IMR-90 (cell line): Measurements from ENCODE around the gene DHX34. TPM values are rescaled to one million over a fixed set of nuclear protein-coding genes. Genes with fewer than 3 reads are reported as not detected.
"Not testable (repeated sequence)": the region's sequence is repeated elsewhere in the genome, so short reads cannot be mapped to it uniquely, and the experiment has no call there.

Experiments used
- ATAC-seq: fragments of 200-7000 bp; cut with Tn5 transposase; 2 replicates; pipeline ENCODE4 v1.9.1; 2020; ENCODE audit warnings: low read depth, mild to moderate bottlenecking, moderate library complexity
- BruUV-seq: library from RNA; stranded (reverse); fragments of 400-500 nt; replicated peaks from 2 replicates; lab custom pipeline; 2021; lab: Mats Ljungman, UMichigan
- CTCF ChIA-PET: fragments of 300-600 bp; formaldehyde crosslinking; extraction: SDS; loops from one replicate; lab custom pipeline; 2021; ENCODE audit warnings: antibody characterized with exemption; lab: Yijun Ruan, JAX
- POLR2A ChIA-PET: fragments of 300-600 bp; sonication (Branson Sonifier 250); formaldehyde crosslinking; loops from one replicate; lab custom pipeline; 2022; ENCODE audit warnings: antibody characterized with exemption; ENCODE audit not compliant: unreplicated experiment; lab: Charles Lee
- DNase-seq: peaks from one replicate; pipeline ENCODE4 v3.0.0; 2013
- H2AFZ ChIP-seq: replicated peaks from 2 replicates; pipeline ENCODE3; 2013; ENCODE audit warnings: low read length, mild to moderate bottlenecking; ENCODE audit not compliant: poor library complexity
- H2AK5ac ChIP-seq: 2 replicates; pipeline ENCODE4 v1.6.1; 2013; ENCODE audit warnings: low read depth, low read length, inconsistent platforms
- H2AK9ac ChIP-seq: replicated peaks from 2 replicates; pipeline ENCODE3; 2013; ENCODE audit warnings: mild to moderate bottlenecking, low read depth, low read length, moderate library complexity; ENCODE audit not compliant: poor library complexity
- H2BK120ac ChIP-seq: 2 replicates; pipeline ENCODE4 v1.6.1; 2013; ENCODE audit warnings: low read depth, low read length, inconsistent platforms
- H2BK15ac ChIP-seq: 3 replicates; pipeline ENCODE4 v1.6.1; 2013; ENCODE audit warnings: low read depth, low read length, inconsistent platforms
- H2BK20ac ChIP-seq: 2 replicates; pipeline ENCODE4 v1.6.1; 2013; ENCODE audit warnings: low read depth, mild to moderate bottlenecking, inconsistent platforms, low read length, moderate library complexity
- H2BK5ac ChIP-seq: 2 replicates; pipeline ENCODE4 v1.6.1; 2013; ENCODE audit warnings: mild to moderate bottlenecking, low read depth, low read length, inconsistent platforms; ENCODE audit not compliant: poor library complexity, severe bottlenecking
- H3K14ac ChIP-seq: replicated peaks from 2 replicates; pipeline ENCODE4 v1.6.1; 2013; ENCODE audit warnings: low read depth, low read length, inconsistent platforms
- H3K18ac ChIP-seq: 2 replicates; pipeline ENCODE4 v1.6.1; 2013; ENCODE audit warnings: low read depth, low read length, control low read depth
- H3K23ac ChIP-seq: 2 replicates; pipeline ENCODE4 v1.6.1; 2013; ENCODE audit warnings: low read depth, low read length, inconsistent platforms
- H3K27ac ChIP-seq: 2 replicates; pipeline ENCODE4 v1.5.1; 2013; ENCODE audit warnings: mild to moderate bottlenecking, control low read depth, low read length; ENCODE audit not compliant: insufficient read depth
- H3K27me3 ChIP-seq: 2 replicates; pipeline ENCODE4 v1.6.1; 2013; ENCODE audit warnings: low read length; ENCODE audit not compliant: control insufficient read depth, insufficient read depth
- H3K36me3 ChIP-seq: 2 replicates; pipeline ENCODE4 v1.6.1; 2013; ENCODE audit warnings: low read length, mixed read lengths; ENCODE audit not compliant: control insufficient read depth, insufficient read depth
- H3K4ac ChIP-seq: 2 replicates; pipeline ENCODE4 v1.6.1; 2013; ENCODE audit warnings: low read depth, low read length, inconsistent platforms
- H3K4me1 ChIP-seq: 2 replicates; pipeline ENCODE4 v1.6.1; 2013; ENCODE audit warnings: low read length, mixed read lengths; ENCODE audit not compliant: control insufficient read depth, insufficient read depth
- H3K4me2 ChIP-seq: 2 replicates; pipeline ENCODE4 v1.6.1; 2013; ENCODE audit warnings: low read depth, mild to moderate bottlenecking, control low read depth, low read length, moderate library complexity
- H3K4me3 ChIP-seq: 2 replicates; pipeline ENCODE4 v1.5.1; 2013; ENCODE audit warnings: low read depth, mild to moderate bottlenecking, control low read depth, low read length, moderate library complexity; ENCODE audit not compliant: insufficient read depth
- H3K56ac ChIP-seq: 2 replicates; pipeline ENCODE4 v1.6.1; 2013; ENCODE audit warnings: low read length, inconsistent platforms; ENCODE audit not compliant: insufficient read depth; ENCODE audit errors: extremely low read depth
- H3K79me1 ChIP-seq, 2 experiments: 2 replicates each; pipeline ENCODE4 v1.6.1; 2013; ENCODE audit warnings: low read length in 2 of 2, inconsistent platforms in 1 of 2, low read depth in 1 of 2
- H3K9ac ChIP-seq: 2 replicates; pipeline ENCODE4 v1.6.1; 2013; ENCODE audit warnings: low read depth, low read length, control low read depth
- H3K9me1 ChIP-seq: 2 replicates; pipeline ENCODE4 v1.6.1; 2013; ENCODE audit warnings: low read length, inconsistent platforms; ENCODE audit not compliant: insufficient read depth
- H3K9me3 ChIP-seq: 2 replicates; pipeline ENCODE4 v1.6.1; 2013; ENCODE audit warnings: low read length; ENCODE audit not compliant: control insufficient read depth, insufficient read depth
- H4K20me1 ChIP-seq: 2 replicates; pipeline ENCODE4 v1.6.1; 2013; ENCODE audit warnings: low read length, inconsistent platforms; ENCODE audit not compliant: insufficient read depth
- H4K5ac ChIP-seq: 2 replicates; pipeline ENCODE4 v1.6.1; 2013; ENCODE audit warnings: mild to moderate bottlenecking, low read depth, low read length, control low read depth
- H4K8ac ChIP-seq, 2 experiments: 2 replicates each; pipeline ENCODE4 v1.6.1; 2013; ENCODE audit warnings: low read depth in 2 of 2, low read length in 2 of 2, control low read depth in 1 of 2, inconsistent platforms in 1 of 2
- H4K91ac ChIP-seq: 2 replicates; pipeline ENCODE4 v1.6.1; 2013; ENCODE audit warnings: low read depth, low read length, inconsistent platforms; ENCODE audit not compliant: insufficient read depth
- WGBS, 2 experiments: methylation state at CpG; one replicate each; pipeline versions ENCODE4 v1.1.5 to v1.1.7; 2013; ENCODE audit warnings: missing lambda C conversion rate in 2 of 2; ENCODE audit not compliant: insufficient read length in 1 of 2; ENCODE audit errors: extremely low coverage in 2 of 2; 5-methylcytosine and 5-hydroxymethylcytosine counted together
- dilution Hi-C: fragments of 300-500 bp; cut with HindIII; formaldehyde crosslinking; loops from one replicate; pipeline ENCODE4 v1.14.3; 2018; ENCODE audit warnings: low sequenced_read_pairs; ENCODE audit not compliant: unreplicated experiment
- in situ Hi-C: fragments of 300-500 bp; cut with MboI; formaldehyde crosslinking; loops from 3 replicates; pipeline ENCODE4 v1.14.3; 2019; ENCODE audit warnings: low sequenced_read_pairs, inconsistent platforms, mixed read lengths
- intact Hi-C: fragments of 100-400 bp; cut with micrococcal nuclease; formaldehyde crosslinking; loops from 2 replicates; pipeline ENCODE4 v1.10.0; 2022
- polyA plus RNA-seq, 3 experiments: library from polyadenylated mRNA; depleted of rRNA; stranded (reverse); fragments of >200 nt; gene quantifications; 2 replicates each; pipeline ENCODE4 v1.2.3, GENCODE V29; 2012; ENCODE audit warnings: low replicate concordance in 1 of 3
- total RNA-seq: library from RNA; depleted of rRNA; stranded (reverse); fragments of >200 nt; gene quantifications from 2 replicates; pipeline ENCODE4 v1.2.3, GENCODE V29; 2012

Gene DHX34
- total and polyA plus RNA-seq, 2 of the 4 experiments (the other 2 are of a cell fraction) = 4.5 to 13.7 TPM

DNA sequence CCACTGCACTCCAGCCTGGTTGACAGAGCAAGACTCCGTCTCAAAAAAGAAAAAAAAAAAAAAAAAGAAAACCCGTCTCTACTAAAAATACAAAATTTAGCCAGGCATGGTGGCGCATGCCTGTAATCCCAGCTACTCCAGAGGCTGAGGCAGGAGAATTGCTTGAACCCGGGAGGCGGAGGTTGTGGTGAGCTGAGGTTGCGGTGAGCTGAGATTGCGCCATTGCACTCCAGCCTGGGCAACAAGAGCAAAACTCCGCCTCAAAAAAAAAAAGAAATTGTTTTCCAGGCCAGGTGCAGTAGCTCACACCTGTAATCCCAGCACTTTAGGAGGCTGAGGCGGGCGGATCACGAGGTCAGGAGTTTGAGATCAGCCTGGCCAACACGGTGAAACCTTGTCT lies 37.5 kb downstream of the DHX34 start:
- H3K4me1 ChIP-seq, ATAC-seq, H3K4me3 ChIP-seq, H3K79me1 ChIP-seq, H2BK20ac ChIP-seq, H3K4me2 ChIP-seq, BruUV-seq, H3K18ac ChIP-seq, H4K5ac ChIP-seq, H3K14ac ChIP-seq, dilution Hi-C loops, H2BK120ac ChIP-seq, H2AK9ac ChIP-seq, H3K36me3 ChIP-seq, H4K91ac ChIP-seq, H3K27me3 ChIP-seq, H3K9me1 ChIP-seq, H3K4ac ChIP-seq, H3K27ac ChIP-seq, H2BK15ac ChIP-seq, H2BK5ac ChIP-seq, H3K56ac ChIP-seq, H4K20me1 ChIP-seq, H2AFZ ChIP-seq, DNase-seq, H2AK5ac ChIP-seq, intact Hi-C loops, H3K9ac ChIP-seq, H4K8ac ChIP-seq, POLR2A ChIA-PET, H3K9me3 ChIP-seq, H3K23ac ChIP-seq: not testable (repeated sequence)
- in situ Hi-C loops = loop anchor here (5.0 kb wide), 1 partner anchor 89 kb away; no protein-coding TSS in a partner anchor
- WGBS, 2 experiments = 83% methylated on average over 2 of the region's 12 CpGs; no CpG with 5 or more reads in 1 of the 2 experiments
- CTCF ChIA-PET = interaction anchor here (0.7 kb wide), 1 partner anchor 81 kb away, joined by 3 read pairs; no protein-coding TSS in a partner anchor

DNA sequence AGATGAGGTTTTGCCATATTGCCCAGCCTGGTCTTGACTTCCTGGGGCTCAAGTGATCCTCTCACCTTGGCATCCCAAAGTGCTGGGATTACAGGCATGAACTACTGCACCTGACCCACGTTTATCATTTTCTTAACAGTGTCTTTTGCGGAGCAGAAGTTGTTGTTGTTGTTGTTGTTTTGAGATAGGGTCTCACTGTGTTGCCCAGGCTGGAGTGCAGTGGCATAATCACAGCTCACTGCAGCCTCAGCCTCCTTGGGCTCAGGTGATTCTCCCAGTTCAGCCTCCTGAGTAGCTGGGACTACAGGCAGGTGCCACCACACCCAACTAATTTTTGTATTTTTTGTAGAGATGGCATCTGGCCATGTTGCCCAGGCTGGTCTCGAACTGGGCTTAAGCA lies 38.5 kb downstream of the DHX34 start:
- POLR2A ChIA-PET, H2AK5ac ChIP-seq, H3K9me3 ChIP-seq, H2AFZ ChIP-seq, H3K79me1 ChIP-seq, H3K23ac ChIP-seq, H3K27ac ChIP-seq, H2BK15ac ChIP-seq, H4K91ac ChIP-seq, H3K9ac ChIP-seq, H3K9me1 ChIP-seq, H3K36me3 ChIP-seq, DNase-seq, H3K27me3 ChIP-seq, H3K4ac ChIP-seq, H2BK120ac ChIP-seq, BruUV-seq, H2BK20ac ChIP-seq, H3K4me1 ChIP-seq, intact Hi-C loops, dilution Hi-C loops, H2BK5ac ChIP-seq, ATAC-seq, CTCF ChIA-PET, H2AK9ac ChIP-seq, H3K56ac ChIP-seq, H3K4me2 ChIP-seq, H4K5ac ChIP-seq, H4K20me1 ChIP-seq, H3K18ac ChIP-seq, H4K8ac ChIP-seq, H3K4me3 ChIP-seq, H3K14ac ChIP-seq: not testable (repeated sequence)
- in situ Hi-C loops = loop anchor here (5.0 kb wide), 1 partner anchor 90 kb away; no protein-coding TSS in a partner anchor
- no CpG with 5 or more reads among the region's 3 CpGs for WGBS, 2 experiments
